GM12891 (cell line): ENCODE results near the gene LTBP1.

Source experiments
- POLR2A ChIP-seq: IDR thresholded peaks from 2 replicates; pipeline ENCODE4 v1.6.1; 2011; ENCODE audit warnings: low read depth, low read length, control low read depth
- POLR2AphosphoS5 ChIP-seq: IDR thresholded peaks from 2 replicates; pipeline ENCODE4 v1.6.1; 2011; ENCODE audit warnings: low read depth, low read length, control low read depth
- POU2F2 ChIP-seq: IDR thresholded peaks from 2 replicates; pipeline ENCODE4 v1.6.1; 2011; ENCODE audit warnings: low read depth, mild to moderate bottlenecking, control low read depth, low read length, moderate library complexity
- TAF1 ChIP-seq: IDR thresholded peaks from 2 replicates; pipeline ENCODE4 v1.6.1; 2011; ENCODE audit warnings: low read depth, low read length, control low read depth

GRCh38 chr2:33121416-33121815 is 174.7 kb downstream of the LTBP1 start:
- TF ChIP-seq POLR2AphosphoS5 (no peak), POLR2A (no peak), POU2F2 (no peak), TAF1 (no peak)
